HepG2 (cell line): ENCODE data around the gene ETFDH. TPM values are rescaled to one million over a fixed set of nuclear protein-coding genes. Genes with fewer than 3 reads are reported as not detected.

Experiments used
- BCL6 ChIP-seq: IDR thresholded peaks from 2 replicates; pipeline ENCODE4 v1.6.1; 2016; ENCODE audit warnings: missing genetic modification reagents, missing compliant biosample characterization
- HMGXB3 ChIP-seq: sonication (generic); formaldehyde crosslinking; IDR thresholded peaks from 2 replicates; pipeline ENCODE4 v1.4.0; 2020; ENCODE audit warnings: missing genetic modification reagents, borderline replicate concordance
- KAT8 ChIP-seq: IDR thresholded peaks from 2 replicates; pipeline ENCODE4 v1.6.1; 2016; ENCODE audit warnings: missing genetic modification reagents, missing compliant biosample characterization
- MEIS1 ChIP-seq: sonication (generic); formaldehyde crosslinking; IDR thresholded peaks from 2 replicates; pipeline ENCODE4 v1.9.0; 2021; ENCODE audit warnings: mild to moderate bottlenecking, missing genetic modification reagents, moderate library complexity, borderline replicate concordance
- RBAK ChIP-seq: sonication (generic); formaldehyde crosslinking; IDR thresholded peaks from 2 replicates; pipeline ENCODE4 v1.5.1; 2020; ENCODE audit warnings: mild to moderate bottlenecking, missing genetic modification reagents
- SIN3A ChIP-seq: IDR thresholded peaks from 2 replicates; pipeline ENCODE4 v1.6.1; 2011; ENCODE audit warnings: low read depth, mild to moderate bottlenecking, control low read depth, low read length, borderline replicate concordance
- TARDBP ChIP-seq: sonication (generic); formaldehyde crosslinking; IDR thresholded peaks from 2 replicates; pipeline ENCODE4 v1.8.0; 2022; ENCODE audit warnings: mild to moderate bottlenecking, missing genetic modification reagents
- TMF1 ChIP-seq: sonication (generic); formaldehyde crosslinking; IDR thresholded peaks from 2 replicates; pipeline ENCODE4 v1.8.1; 2022; ENCODE audit warnings: low read depth, missing genetic modification reagents
- ZNF574 ChIP-seq: sonication (generic); formaldehyde crosslinking; IDR thresholded peaks from 2 replicates; pipeline ENCODE4 v1.4.0; 2020; ENCODE audit warnings: missing genetic modification reagents
- ZNF615 ChIP-seq: sonication (generic); formaldehyde crosslinking; IDR thresholded peaks from 2 replicates; pipeline ENCODE4 v1.5.0; 2020; ENCODE audit warnings: mild to moderate bottlenecking, missing genetic modification reagents, borderline replicate concordance
- ZNF746 ChIP-seq: sonication (generic); formaldehyde crosslinking; IDR thresholded peaks from 2 replicates; pipeline ENCODE4 v1.8.0; 2022; ENCODE audit warnings: mild to moderate bottlenecking, missing genetic modification reagents
- ZNF883 ChIP-seq: sonication (generic); formaldehyde crosslinking; IDR thresholded peaks from 2 replicates; pipeline ENCODE4 v1.5.1; 2020; ENCODE audit warnings: mild to moderate bottlenecking, missing genetic modification reagents; ENCODE audit errors: not compliant biosample characterization
- polyA plus RNA-seq, 8 experiments: library from polyadenylated mRNA; depleted of rRNA in 3 of 8; stranded (reverse) in 7 of 8; unstranded in 1 of 8; fragments of >200 nt; fragmentation: Illumina TruSeq in 4 of 8; extraction: Trizol in 4 of 8; gene quantifications; 2 replicates each; pipeline versions ENCODE4 v1.2.1 to v1.2.3, GENCODE V29; 2011 to 2016; ENCODE audit warnings: low read depth in 4 of 8, missing spikeins in 1 of 8, mixed read lengths in 1 of 8; ENCODE audit not compliant: insufficient read depth in 1 of 8
- total RNA-seq, 5 experiments: library from RNA; depleted of rRNA; stranded (reverse); fragments of >200 nt; fragmentation: Illumina TruSeq; extraction: Trizol; gene quantifications; 2 replicates each; pipeline ENCODE4 v1.2.3, GENCODE V29; 2016; ENCODE audit warnings: low read depth in 1 of 5
- TF ChIP-seq, protein P1 (sequence below): sonication (generic); formaldehyde crosslinking; IDR thresholded peaks from 2 replicates; pipeline ENCODE4 v1.8.0; 2022; ENCODE audit warnings: missing genetic modification reagents, low read depth, mild to moderate bottlenecking, borderline replicate concordance
- TF ChIP-seq, protein P2 (sequence below): sonication (generic); formaldehyde crosslinking; IDR thresholded peaks from 2 replicates; pipeline ENCODE4 v1.4.0; 2020; ENCODE audit warnings: mild to moderate bottlenecking, missing genetic modification reagents
- TF ChIP-seq, protein P3 (sequence below): sonication (generic); formaldehyde crosslinking; IDR thresholded peaks from 2 replicates; pipeline ENCODE4 v1.4.0; 2020; ENCODE audit warnings: missing genetic modification reagents

ETFDH gene
- total and polyA plus RNA-seq, 2 of the 13 experiments (the other 11 are each of a cell fraction or from before 2014, with no cell fraction given): 14.7 to 17.8 TPM

DNA sequence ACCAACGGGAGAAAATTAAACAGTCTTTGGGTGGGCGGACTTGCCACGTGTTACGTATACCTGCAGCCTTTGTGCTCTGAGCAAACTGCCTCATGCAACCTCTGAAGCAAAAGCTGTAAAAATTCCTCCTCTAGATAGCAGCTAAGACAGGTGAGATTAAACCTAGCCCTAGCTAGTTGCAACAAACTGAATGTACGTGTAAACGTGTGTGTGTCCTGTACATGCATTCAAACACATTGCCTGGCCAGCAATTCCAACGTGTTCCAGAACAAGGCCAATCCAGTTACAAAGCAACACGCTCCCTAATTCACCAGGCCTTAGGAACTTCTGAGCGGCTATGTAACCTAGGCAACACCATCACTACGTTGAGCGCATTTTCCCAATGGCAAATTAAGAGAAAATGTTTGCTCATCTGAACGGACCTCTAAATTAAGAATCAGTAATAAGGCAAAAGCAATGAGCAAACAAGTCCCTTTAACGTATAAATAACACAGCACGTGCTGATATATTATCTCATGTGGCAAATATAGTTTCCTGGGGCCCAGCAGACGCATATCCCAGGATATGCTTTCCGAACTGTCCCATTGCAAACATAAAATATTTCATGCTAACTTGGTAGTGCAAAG is 50.3 kb downstream of the ETFDH start (continued):
- TF ChIP-seq ZNF574 (CRISPR knock-in tag) (0 out of 2 replicates have a peak, but pooled peaks have one; percentile 36), TMF1 (CRISPR knock-in tag) (no peak), KAT8 (no peak), RBAK (CRISPR knock-in tag) (no peak), ZNF746 (CRISPR knock-in tag) (no peak), ZNF883 (CRISPR knock-in tag) (no peak), SIN3A (peak; percentile 75; the same call in 1 of the 2 replicates), BCL6 (CRISPR knock-in tag) (no peak), ZNF615 (CRISPR knock-in tag) (no peak), TARDBP (CRISPR knock-in tag) (no peak), HMGXB3 (CRISPR knock-in tag) (no peak), MEIS1 (no peak)
- TF ChIP-seq, protein P1, sequence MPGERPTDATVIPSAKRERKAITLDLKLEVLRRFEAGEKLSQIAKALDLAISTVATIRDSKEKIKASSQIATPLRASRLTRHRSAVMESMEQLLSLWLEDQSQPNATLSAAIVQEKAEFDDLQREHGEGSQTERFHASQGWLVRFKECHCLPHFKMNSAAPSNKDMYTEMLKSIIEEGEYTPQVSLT: no peak
- TF ChIP-seq, protein P2, sequence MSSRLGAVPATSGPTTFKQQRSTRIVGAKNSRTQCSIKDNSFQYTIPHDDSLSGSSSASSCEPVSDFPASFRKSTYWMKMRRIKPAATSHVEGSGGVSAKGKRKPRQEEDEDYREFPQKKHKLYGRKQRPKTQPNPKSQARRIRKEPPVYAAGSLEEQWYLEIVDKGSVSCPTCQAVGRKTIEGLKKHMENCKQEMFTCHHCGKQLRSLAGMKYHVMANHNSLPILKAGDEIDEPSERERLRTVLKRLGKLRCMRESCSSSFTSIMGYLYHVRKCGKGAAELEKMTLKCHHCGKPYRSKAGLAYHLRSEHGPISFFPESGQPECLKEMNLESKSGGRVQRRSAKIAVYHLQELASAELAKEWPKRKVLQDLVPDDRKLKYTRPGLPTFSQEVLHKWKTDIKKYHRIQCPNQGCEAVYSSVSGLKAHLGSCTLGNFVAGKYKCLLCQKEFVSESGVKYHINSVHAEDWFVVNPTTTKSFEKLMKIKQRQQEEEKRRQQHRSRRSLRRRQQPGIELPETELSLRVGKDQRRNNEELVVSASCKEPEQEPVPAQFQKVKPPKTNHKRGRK (CRISPR knock-in tag): no peak
- TF ChIP-seq, protein P3, sequence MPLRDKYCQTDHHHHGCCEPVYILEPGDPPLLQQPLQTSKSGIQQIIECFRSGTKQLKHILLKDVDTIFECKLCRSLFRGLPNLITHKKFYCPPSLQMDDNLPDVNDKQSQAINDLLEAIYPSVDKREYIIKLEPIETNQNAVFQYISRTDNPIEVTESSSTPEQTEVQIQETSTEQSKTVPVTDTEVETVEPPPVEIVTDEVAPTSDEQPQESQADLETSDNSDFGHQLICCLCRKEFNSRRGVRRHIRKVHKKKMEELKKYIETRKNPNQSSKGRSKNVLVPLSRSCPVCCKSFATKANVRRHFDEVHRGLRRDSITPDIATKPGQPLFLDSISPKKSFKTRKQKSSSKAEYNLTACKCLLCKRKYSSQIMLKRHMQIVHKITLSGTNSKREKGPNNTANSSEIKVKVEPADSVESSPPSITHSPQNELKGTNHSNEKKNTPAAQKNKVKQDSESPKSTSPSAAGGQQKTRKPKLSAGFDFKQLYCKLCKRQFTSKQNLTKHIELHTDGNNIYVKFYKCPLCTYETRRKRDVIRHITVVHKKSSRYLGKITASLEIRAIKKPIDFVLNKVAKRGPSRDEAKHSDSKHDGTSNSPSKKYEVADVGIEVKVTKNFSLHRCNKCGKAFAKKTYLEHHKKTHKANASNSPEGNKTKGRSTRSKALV (CRISPR knock-in tag): no peak
